Calu3 (cell line): ENCODE data around the gene UQCC2. TPM values are rescaled to one million over a fixed set of nuclear protein-coding genes. Genes with fewer than 3 reads are reported as not detected.

Source experiments
- BruUV-seq: library from RNA; stranded (reverse); fragments of 400-500 nt; replicated peaks from 2 replicates; lab custom pipeline; 2021; lab: Mats Ljungman, UMichigan
- CTCF ChIA-PET: fragments of 300-600 bp; sonication (Branson Sonifier 250); formaldehyde crosslinking; loops from one replicate; lab custom pipeline; 2022; ENCODE audit warnings: antibody characterized with exemption; lab: Charles Lee
- DNase-seq: peaks from one replicate; pipeline ENCODE4 v3.0.0; 2022
- H3K27ac Mint-ChIP-seq: one replicate; pipeline ENCODE4 v1.8.0; 2022; ENCODE audit warnings: mixed read lengths; ENCODE audit not compliant: unreplicated experiment
- H3K27me3 Mint-ChIP-seq: one replicate; pipeline ENCODE4 v1.8.0; 2022; ENCODE audit warnings: mixed read lengths; ENCODE audit not compliant: unreplicated experiment
- H3K36me3 Mint-ChIP-seq: one replicate; pipeline ENCODE4 v1.8.0; 2022; ENCODE audit warnings: mild to moderate bottlenecking, moderate library complexity, mixed read lengths; ENCODE audit not compliant: insufficient read depth, unreplicated experiment
- H3K4me1 Mint-ChIP-seq: one replicate; pipeline ENCODE4 v1.8.0; 2022; ENCODE audit warnings: mild to moderate bottlenecking, low read depth, mixed read lengths; ENCODE audit not compliant: unreplicated experiment
- H3K4me3 Mint-ChIP-seq: one replicate; pipeline ENCODE4 v1.8.0; 2022; ENCODE audit warnings: mild to moderate bottlenecking, low read depth, moderate library complexity, mixed read lengths; ENCODE audit not compliant: unreplicated experiment
- H3K9me3 Mint-ChIP-seq: one replicate; pipeline ENCODE4 v1.8.0; 2022; ENCODE audit warnings: low read depth, mixed read lengths; ENCODE audit not compliant: unreplicated experiment
- intact Hi-C: fragments of 100-400 bp; cut with micrococcal nuclease; formaldehyde crosslinking; loops from one replicate; pipeline ENCODE4 v1.10.0; 2022; ENCODE audit not compliant: unreplicated experiment
- total RNA-seq: library from RNA; stranded (reverse); gene quantifications from 2 replicates; pipeline ENCODE4 v1.2.3, GENCODE V29; 2022
- TF ChIP-seq, protein P1 (sequence below): fragments of 200-600 bp; IDR thresholded peaks from one replicate; pipeline ENCODE4 v1.8.0; 2022; ENCODE audit warnings: antibody characterized with exemption; ENCODE audit not compliant: unreplicated experiment

UQCC2 gene
- total RNA-seq, 1 experiment from 2014 or later = 142 TPM

DNA sequence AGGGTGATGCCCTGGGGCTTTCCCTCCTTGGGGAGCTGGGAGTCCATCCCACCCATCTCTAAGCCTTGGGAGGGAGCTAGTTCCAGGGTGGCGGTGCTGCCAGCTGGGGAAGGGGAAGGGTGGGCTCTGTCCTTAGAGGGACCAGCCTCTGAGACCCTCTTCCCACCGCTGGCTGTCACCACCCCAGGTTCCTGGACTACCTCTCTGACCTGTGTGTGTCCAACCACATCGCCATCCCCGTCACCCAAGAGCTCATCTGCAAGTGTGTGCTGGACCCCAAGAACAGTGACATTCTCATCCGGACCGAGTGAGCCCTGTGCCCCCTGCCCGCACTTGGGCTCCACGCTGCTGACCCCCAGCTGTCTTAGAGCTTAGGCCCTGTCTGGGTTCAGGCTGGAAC lies 43.2 kb downstream of the UQCC2 start:
- intact Hi-C loops = no loop called here
- no peak overlapping the region for H3K4me3 Mint-ChIP-seq
- CTCF ChIA-PET = interaction anchor here (0.9 to 1.2 kb wide), 3 partner anchors 8 to 78 kb away, joined by 3 to 5 read pairs (median 3); no protein-coding TSS in a partner anchor
- no peaks in the 10 kb centered on the region for H3K27me3 Mint-ChIP-seq
- H3K4me1 Mint-ChIP-seq = peaks cover 46% of the 10 kb centered on the region
- peaks cover 75% of the 10 kb centered on the region for H3K36me3 Mint-ChIP-seq
- TF ChIP-seq, protein P1, sequence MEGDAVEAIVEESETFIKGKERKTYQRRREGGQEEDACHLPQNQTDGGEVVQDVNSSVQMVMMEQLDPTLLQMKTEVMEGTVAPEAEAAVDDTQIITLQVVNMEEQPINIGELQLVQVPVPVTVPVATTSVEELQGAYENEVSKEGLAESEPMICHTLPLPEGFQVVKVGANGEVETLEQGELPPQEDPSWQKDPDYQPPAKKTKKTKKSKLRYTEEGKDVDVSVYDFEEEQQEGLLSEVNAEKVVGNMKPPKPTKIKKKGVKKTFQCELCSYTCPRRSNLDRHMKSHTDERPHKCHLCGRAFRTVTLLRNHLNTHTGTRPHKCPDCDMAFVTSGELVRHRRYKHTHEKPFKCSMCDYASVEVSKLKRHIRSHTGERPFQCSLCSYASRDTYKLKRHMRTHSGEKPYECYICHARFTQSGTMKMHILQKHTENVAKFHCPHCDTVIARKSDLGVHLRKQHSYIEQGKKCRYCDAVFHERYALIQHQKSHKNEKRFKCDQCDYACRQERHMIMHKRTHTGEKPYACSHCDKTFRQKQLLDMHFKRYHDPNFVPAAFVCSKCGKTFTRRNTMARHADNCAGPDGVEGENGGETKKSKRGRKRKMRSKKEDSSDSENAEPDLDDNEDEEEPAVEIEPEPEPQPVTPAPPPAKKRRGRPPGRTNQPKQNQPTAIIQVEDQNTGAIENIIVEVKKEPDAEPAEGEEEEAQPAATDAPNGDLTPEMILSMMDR = no peak
- BruUV-seq = no TSS peak
- no peak for DNase-seq
- H3K9me3 Mint-ChIP-seq = no peaks in the 10 kb centered on the region
- peak overlapping the region; percentile 15 for H3K27ac Mint-ChIP-seq

GRCh38 chr6:33667776-33668175 lies 43.7 kb downstream of the UQCC2 start:
- CTCF ChIA-PET = no interaction called here
- no peaks in the 10 kb centered on the region for H3K9me3 Mint-ChIP-seq
- H3K27me3 Mint-ChIP-seq = no peaks in the 10 kb centered on the region
- H3K27ac Mint-ChIP-seq = no peak overlapping the region
- peaks cover 72% of the 10 kb centered on the region for H3K36me3 Mint-ChIP-seq
- DNase-seq = no peak
- intact Hi-C loops = no loop called here
- BruUV-seq = no TSS peak
- H3K4me3 Mint-ChIP-seq = no peak overlapping the region
- TF ChIP-seq, protein P1 = no peak
- H3K4me1 Mint-ChIP-seq = peaks cover 41% of the 10 kb centered on the region

GRCh38 chr6:33667072-33667471 lies 44.4 kb downstream of the UQCC2 start:
- Mint-ChIP-seq H3K27ac (no peak overlapping the region), H3K27me3 (no peaks in the 10 kb centered on the region), H3K4me3 (no peak overlapping the region), H3K36me3 (peaks cover 72% of the 10 kb centered on the region), H3K4me1 (peaks cover 33% of the 10 kb centered on the region), H3K9me3 (no peaks in the 10 kb centered on the region)
- intact Hi-C loops = no loop called here
- CTCF ChIA-PET = interaction anchor here (0.7 kb wide), 1 partner anchor 268 kb away, joined by 3 read pairs; no protein-coding TSS in a partner anchor
- TF ChIP-seq, protein P1 = no peak
- DNase-seq = no peak
- no TSS peak for BruUV-seq

DNA sequence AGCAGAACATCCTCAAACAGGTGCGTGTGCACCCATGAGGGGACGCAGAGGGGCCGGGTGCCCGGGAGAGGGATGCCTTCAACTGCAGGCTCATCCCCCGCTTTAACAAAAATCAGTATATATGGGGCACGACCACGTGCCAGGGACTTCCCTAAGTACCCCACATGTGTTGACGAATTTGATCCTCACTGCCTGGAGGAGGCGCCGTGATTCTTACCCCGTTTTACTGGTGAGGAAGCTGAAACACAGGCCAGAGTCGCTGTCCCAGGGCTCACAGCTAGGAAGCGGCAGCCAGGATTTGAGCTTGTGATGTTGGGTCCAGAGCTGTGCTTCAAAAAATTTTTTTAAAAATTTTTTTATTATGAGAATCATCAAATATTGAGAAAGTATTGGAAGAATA lies 45.5 kb downstream of the UQCC2 start:
- intact Hi-C loops = no loop called here
- Mint-ChIP-seq H3K4me1 (peaks cover 25% of the 10 kb centered on the region), H3K9me3 (no peaks in the 10 kb centered on the region), H3K27ac (no peak overlapping the region), H3K27me3 (no peaks in the 10 kb centered on the region), H3K4me3 (no peak overlapping the region), H3K36me3 (peaks cover 72% of the 10 kb centered on the region)
- CTCF ChIA-PET = interaction anchor here (0.6 kb wide), 1 partner anchor 476 kb away, joined by 4 read pairs; no protein-coding TSS in a partner anchor
- BruUV-seq = no TSS peak
- TF ChIP-seq, protein P1 = no peak
- DNase-seq = no peak
